ENCODE results near the gene SLC23A2.

The SLC23A2 gene

DNA sequence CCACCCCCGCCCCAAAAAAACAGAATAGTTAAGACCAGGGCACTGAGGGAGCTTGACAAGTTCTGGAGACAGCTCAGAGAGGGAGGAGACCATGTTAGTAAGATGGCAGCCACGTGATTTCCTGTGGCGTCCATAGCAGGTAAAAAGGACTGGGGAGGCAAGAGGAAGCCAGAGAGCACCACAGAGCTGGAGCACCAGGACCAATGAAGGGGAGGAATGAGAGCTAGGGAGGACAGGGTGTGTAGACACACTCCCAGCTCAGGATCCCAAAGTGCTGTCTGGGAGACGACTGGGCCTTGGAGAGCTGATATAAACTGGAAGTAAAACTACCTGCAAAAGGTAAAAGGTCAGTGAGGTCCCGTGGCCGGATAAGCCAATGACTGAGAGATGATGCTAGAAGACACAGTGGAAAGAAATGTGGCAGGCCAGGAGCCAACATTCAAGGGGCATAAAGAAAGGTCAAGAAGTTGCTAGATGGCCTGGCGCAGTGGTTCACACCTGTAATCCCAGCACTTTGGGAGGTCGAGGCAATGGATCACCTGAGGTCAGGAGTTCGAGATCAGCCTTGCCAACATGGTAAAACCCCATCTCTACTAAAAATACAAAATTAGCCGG lies 39.0 kb downstream of the SLC23A2 start:
- no peak for DNase-seq

DNA sequence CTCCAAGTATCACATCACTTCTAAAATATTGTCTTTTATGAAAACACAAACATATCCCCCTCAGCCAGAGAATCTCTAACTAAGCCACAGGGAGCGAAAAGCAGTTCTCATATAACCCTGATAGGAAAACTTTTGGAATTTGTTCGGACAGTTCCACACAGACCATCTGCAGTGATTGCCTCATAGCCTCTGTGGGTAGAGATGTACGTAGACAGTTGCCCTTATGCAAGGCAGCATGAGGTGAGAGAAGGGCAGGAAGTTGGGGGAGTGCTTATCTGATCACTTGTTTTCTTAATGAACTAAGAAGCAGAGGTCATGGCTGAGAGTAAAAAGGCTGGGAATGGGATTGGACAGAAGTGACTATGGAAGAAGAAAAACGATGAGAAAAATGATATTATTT lies 39.6 kb downstream of the SLC23A2 start:
- DNase-seq = no peak

DNA sequence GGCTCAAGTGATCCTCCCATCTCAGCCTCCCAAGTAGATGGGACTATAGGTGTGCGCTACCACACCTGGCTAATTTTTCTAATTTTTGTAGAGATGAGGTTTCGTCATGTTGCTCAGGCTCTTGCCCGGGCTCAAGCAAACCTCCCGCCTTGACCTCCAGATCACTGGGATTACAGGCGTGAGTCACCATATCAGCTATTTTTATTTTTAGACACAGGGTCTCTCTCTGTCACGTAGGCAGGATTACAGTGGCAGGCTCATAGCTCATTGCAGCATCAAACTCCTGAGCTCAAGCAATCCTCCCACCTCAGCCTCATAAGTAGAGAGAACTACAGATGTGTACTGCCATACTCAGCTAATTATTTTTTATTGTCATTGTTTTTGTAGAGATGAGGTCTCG lies 41.7 kb downstream of the SLC23A2 start:
- DNase-seq = no peak

DNA sequence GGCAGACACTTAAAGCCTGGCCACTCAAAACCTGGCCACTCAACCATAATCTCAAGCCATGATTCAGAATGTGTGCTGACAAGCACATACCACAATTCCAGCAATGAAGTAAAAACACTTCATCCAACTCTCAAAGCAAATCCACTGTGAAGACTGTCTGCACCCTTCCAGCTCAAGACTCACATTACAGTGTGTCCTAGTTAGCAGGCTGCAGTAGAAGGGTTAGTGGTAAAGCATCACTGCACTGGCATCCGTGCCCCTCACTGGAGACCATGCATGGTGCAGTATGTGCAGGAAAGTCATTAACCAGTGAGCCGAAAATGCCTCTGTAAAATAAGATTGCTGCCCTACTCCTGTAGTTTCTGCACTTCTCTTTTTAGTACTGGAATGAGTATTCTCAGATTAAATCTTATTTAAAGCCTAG lies 43.4 kb downstream of the SLC23A2 start:
- DNase-seq = no peak

DNA sequence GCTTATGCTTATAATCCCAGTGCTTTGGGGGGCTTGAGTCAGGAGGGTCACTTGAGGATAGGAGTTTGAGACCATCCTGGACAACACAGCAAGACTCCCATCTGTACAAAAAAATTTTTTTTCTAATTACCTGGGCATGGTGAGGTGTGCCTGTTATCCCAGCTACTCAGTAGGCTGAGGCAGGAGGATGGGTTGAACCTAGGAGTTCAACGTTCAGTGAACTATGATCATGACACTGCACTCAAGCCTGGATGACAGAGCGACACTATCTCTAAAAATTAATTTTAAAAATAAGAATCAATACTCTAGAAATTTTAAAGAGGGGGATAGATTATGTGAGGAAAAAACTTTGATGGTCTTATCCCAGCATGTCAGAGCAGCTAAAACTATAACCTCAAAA lies 44.1 kb downstream of the SLC23A2 start:
- no peak for DNase-seq

DNA sequence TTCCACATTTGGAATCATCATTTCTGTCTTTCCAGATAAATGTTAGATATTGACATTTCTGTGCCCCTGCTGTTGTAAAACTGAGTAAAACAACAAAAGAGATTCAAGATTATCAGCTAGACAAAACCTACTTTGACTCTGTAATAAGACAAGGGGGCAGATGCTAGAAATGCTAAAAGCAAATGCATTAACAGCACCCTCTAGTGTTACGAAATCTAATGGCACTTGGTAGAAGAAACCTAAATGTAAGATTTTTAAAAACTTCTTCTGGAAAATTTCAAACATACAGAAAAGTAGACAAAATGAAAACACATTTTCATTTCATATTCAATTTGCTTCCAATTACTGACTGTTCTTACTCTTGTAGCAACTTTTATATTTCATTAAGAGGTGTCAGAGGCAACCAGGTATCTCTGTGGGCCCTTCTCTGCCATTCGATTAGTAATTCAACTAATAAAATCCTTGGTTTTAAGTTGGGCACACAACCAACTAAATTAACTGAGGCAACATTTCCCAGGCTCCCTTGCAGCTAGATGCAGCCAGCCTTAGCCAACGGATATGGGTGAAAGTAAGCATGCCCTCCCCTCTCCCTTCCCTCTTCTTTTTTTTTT lies 45.0 kb downstream of the SLC23A2 start:
- DNase-seq = no peak

DNA sequence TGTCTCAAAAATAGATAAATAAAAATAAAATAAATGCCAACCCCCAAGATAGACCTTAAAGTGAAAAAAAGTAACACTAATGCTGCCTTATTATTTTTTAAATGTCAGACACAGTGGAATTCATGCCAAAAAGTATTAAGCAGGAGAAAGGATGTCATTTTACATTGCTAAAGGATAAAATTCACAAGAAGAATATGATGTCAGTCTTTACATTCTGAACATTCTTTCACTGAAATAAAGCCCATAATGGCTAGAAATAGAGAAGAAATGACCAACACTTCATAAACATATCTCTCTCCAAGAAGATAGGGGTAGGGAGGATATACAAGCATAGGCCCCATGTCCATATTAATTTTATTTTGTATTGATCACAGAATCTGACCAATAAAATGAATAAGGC lies 47.4 kb downstream of the SLC23A2 start:
- no peak for DNase-seq

DNA sequence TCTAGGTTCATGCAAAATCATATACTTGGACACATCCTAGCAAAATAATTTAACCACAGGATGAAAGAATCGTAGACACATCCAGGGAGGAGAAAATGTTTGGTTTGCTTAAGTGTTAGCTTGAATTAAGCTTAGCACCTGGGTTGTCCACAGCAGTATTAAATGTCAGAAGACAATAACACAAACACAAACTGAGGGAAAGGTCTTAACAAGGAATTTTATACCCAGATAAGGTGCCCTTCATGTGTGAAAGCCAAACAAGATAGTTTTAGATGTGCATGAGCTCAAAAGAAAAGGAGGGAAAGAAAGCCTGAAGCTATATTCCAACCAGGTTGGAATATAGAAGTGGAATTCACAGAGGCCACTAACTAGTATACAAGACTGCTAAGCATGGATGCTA lies 49.1 kb downstream of the SLC23A2 start:
- DNase-seq = no peak

DNA sequence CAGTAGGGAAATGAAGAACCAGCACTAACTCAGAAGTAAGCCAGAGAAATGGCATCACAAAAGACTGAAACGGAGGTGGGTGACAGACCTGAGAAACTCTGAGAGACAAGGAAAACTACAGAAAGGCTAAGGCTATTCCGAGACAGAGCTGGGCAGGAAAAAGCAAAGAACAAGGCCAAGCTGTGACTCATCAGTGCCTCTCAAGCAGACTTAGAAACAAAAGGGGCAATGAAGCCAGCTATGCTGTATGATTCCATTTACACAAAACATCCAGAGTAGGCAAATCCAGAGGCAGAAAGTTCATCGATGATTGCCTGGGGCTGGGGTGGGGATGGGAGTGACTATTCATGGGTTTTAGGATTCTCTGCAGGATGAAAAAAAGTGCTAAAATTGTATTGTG lies 50.0 kb downstream of the SLC23A2 start:
- DNase-seq = no peak

DNA sequence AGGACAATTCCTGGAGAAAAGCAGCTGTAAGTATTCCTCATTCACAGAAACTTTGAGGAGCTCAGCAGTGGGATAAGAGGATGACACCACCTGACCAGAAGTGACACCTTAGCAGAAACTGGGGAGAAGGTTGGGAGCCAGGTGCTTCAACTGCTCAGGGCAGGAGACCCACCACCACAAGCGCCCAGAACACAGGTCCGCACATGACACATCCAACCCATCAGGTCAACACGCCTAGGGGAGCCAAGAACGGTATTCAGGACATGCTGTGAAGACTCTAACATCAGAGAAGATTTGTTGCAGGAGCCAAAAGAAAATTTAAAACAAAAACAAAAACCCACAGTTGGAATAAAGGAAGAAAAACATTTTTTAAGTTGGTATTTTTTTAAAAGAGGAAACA lies 50.5 kb downstream of the SLC23A2 start:
- DNase-seq = no peak

DNA sequence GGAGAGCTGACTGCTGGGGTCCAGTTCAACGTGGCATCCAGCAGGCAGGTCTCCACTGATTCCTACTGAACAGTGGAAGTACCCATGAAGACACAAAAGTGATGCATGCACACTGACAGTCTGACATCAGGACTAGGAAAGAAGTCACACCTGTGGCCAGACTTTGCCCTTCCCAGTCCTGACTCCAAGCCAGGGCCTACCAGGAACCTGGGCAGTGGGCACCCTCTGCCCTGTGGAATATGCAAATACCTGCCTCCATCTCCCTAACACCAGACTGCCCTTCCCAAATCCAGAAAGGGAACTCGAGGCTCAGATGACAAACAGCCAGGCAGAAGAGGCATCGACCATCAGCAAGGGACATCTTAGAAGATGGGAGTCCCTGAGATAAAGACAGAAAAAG lies 50.9 kb downstream of the SLC23A2 start:
- no peak for DNase-seq

DNA sequence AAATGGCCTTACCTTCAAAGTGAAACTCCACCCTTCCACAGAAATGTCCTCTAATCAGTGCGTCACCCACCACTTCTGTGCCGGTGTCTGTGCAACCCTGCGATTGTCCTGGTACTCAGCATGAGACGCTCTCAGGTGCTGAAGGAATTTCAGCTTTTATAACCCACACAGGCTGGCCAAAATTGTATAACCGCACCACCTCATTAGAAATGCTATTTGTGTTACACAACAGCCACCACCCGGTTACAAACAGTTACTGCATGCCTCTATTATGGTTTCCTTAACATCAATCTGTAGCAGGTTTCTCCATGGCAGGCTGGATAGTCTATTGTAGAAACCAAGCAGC lies 51.5 kb downstream of the SLC23A2 start:
- DNase-seq = no peak

DNA sequence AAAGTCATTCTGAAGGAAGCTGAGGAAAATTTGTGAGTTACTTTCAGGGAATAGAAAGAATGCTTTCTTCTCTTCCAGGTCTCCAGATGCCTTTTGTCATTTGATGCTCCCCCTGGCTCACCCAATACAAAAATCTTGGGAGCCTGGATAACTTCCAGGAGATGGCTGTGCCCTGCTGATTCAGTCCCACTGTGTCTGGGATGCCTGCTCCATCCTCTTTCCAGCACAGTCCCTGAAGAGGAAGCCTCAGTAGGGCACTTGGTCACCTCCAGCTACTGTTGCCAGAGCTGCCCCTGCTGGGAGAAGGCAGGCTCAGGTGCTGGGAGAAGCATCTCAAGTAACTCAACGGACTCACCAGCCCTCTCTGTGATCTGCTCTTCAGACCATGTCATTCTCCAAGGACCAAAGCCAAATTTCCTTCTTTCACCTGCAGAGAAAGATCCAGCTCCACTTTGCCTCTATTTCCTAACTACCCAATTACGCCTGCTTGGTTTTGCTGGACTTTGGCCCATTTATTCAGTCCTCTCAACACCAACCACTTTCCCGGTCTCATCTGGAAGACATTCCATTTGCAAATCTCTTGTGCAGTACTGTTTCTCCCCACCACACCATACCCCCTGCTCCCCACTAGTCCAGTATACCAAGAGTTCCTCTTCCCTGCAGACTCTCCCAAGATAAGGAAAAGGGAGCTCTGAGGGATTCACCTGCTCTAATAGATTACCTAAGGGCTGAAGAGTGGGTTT lies 53.3 kb downstream of the SLC23A2 start:
- no peak for DNase-seq

DNA sequence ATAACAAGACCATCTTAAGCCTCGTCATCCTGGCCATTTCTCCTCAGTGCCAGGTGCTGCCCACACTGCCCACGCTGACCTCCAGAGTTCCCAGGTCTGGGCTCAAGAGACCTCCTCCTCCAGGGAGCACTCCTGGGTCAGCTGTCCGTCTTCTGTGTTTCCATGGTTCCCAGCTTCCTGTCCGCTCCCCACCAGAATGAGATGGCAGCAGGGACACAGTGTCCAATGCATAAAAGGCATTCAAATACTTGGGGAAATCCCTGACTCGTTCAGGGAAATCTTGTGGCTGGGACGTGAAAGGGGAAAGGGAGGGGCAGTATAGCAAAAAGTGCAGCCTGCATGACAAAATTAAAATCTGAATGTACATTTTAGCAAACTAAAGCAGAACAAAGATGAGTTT lies 54.3 kb downstream of the SLC23A2 start:
- DNase-seq = no peak

DNA sequence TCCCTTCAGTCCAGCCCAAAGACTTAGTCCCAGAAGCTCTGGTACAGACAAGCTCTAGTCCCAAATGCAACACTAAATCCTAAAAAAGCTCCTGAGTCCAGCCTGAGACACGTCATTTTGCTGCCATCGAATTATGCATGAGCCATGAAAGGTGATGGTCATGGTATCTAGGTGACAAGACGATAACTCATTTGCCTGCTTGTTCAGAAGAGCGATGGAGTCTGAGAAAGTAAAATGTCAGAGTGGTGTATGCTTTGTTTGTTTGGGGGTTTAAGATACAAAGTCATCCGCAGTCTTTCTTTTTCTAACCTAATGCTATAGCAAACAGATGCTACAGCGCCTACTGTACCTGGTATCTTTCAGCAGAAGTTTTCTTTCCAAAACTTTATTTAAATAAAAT lies 54.7 kb downstream of the SLC23A2 start:
- DNase-seq = no peak

DNA sequence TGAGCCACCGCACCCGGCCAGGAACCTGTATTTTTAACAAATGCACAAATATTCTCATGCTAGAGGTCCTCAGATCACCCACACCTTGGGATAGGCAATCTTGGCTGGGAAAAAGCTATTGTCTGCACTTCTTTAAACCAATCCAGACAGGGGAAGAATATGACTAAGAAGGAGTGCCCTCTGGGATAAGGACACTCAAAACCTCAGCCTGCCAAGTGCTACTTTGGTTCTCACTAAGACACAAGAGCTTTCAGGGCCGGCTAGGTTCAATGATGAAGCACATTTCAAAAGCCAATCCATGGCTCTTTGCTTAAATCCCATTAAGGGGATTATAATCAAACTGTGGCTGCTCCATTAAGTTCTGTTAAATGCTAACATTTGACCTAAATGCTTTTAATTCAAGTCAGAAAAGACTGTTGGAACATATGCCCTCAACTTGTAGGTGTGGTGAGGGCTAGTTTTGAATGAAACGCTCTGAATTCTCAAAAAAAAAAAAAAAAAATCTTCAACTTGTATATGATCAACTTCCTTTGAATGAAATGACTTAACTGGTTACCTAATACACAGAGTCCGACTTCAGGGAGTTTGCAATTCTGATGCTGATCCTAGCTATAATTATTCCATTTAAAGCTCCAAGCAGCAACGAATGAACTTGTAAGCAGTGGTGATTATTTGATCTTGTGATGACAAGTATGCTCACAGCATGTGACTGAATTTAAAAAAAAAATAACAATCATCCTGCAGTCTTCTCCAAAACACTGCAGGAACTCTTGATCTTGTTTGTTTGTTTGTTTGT lies 56.6 kb downstream of the SLC23A2 start:
- DNase-seq = peak; percentile 8

DNA sequence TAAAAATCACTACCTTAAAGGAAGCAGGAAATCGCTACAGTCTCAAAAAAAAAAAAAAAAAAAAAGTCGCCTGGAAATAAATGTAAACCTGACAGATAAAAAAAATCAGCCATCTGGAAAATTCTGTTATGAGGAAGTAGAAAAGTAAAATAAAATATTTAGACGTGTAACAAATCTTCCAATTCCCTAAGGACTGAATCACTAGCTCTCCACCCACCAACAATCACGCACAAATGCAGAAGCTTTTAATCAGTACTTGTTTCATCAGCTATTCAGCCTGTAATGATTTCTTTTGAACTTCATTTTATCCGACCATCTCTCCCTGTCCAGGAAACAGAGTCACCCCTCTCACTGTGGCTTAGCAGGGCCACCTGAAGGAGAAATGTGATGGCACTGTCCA lies 59.0 kb downstream of the SLC23A2 start:
- DNase-seq = no peak

DNA sequence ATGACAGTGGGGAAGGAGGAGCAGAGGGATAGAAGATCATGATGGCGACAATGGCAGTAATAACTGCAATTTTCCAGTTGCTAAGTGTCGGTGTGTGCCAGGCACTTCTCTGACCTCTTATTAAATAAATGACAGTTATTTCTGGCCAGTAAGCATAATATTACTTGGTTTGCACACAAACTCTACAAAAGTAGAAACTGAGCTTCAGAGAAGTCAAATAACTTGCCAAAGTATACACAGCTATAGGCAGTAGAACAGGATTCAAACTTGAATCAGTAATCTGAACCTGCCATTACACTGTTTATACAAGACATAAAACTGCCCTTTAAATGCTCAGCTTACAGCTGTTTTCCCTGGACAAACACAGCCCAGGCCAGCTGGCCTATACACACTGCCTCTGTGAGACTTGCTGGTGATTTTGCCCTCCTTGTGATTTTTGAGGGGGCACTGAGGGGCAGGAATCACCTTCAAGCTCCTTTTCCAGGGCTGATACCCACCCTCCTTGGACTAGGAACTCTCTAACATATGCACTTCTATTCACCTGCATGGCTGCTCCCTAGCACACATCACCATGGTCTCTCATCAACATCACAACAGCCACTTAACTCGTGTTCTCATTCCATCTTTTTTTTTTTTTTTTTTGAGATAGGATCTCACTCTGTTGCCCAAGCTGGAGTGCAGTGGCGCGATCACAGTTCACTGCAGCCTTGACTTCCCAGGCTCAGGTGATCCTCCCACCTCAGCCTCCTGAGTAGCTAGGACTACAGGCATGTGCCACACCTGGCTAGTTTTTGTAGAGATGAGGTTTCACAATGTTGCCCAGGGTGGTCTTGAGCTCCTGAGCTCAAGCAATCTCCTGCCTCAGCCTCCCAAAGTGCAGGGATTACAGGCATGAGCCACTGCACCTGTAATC lies 63.6 kb downstream of the SLC23A2 start:
- no peak for DNase-seq

DNA sequence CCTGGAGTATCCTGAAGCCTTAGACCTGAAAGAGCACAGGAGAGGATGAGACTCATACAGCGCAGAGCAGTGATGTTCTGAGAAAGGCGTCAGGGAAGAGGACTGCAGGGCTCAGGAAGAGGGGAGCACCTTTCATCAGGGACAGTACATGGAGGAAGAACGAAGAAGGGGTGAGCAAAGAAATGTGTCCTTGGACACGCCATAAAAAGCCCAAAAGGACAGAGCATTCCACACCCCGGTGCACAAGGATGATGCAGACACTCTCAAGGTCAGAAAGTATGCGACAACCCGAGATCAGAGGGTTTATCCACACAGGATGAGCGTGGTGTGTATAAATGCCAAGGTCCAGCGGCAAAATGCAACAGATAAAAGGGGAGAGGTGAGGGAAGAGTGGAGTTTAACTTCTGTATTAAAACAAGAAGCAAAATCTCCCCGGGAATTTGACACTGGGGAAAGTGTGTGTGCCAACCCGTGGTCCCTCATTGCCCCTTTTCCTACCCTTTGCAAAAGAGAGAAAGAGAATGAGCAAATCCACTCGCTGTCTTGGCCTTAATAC lies 64.4 kb downstream of the SLC23A2 start:
- DNase-seq = no peak

DNA sequence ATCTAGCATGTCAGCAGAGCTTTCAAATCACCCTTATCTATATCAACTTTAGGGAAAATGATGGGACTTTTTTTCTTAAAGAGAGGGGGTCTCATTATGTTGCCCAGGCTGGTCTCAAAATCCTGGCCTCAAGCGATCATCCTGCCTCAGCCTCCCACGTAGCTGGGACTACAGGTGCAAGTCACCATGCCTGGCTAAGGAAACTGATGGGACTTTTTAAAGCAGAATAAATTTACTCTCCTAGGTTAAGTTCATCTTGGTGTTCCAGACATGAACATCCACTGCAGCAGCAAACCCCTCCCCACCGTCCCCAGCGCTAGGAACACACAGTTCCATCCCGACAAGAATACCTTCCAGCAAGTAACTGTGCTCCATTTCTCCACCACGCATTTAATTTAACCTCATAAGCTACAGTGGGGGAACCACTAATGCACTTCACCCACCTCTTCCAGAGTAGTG lies 64.9 kb downstream of the SLC23A2 start:
- DNase-seq = no peak

DNA sequence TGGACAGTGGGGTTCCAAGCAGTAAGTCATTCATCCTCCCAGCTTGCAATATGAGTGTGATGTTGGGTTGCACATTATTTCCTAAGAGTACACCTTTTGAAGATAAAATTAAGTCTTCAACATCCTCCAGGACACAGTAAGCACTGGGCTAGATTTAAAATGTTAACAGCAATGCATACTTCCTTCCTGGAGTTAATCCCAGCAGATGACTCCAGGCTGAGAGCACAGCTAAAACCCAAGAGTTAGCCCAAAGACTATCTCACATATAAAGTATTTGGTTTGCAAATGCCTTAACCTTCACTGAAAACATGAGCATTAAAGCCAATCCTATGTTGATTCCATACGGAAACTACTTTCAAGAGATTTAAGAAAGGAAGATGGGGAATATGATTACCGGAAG lies 69.2 kb downstream of the SLC23A2 start:
- DNase-seq = no peak

DNA sequence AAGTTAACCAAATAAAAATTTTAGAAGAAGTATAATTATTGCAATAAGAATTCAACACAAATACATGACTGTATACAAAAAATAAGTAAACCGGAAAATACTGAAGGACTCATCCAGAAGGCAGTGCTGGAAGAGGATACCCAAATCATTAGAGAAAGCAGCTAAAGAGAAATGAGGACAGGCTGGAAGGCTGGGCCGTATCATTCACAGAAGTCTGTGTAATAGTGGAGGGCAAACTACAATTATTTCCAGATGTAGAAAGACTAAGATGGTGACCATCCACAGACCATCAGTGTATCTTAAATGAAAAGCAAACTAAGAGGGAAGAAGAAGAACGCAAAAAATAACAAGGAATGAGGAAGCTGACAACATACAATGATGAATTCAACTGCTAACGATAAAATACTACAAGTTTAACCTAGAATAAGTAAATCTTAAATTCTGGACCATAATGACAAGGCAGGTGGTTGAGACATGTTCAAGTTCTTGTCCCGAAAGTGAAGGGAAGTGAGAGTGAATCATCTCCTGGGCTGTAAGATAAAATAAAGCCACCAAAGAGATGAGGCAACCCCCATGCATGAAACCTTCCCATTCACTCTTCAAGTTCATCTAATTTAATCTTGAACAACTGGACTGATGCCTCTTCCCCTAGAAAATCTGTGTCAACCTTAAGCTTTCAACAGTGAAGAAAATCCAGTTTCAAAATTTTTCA lies 71.5 kb downstream of the SLC23A2 start:
- no peak for DNase-seq
